MM.1S (cell line): ENCODE results near the gene SDCCAG8.

Experiments used
- DNase-seq: peaks from one replicate; pipeline ENCODE4 v3.0.0-alpha.2; 2015
- H2AFZ ChIP-seq: fragments of 300-600 bp; sonication (generic); 2 replicates; pipeline ENCODE4 v1.6.0; 2016; ENCODE audit warnings: antibody characterized with exemption, low read length
- H3F3A ChIP-seq: fragments of 300-600 bp; sonication (generic); 2 replicates; pipeline ENCODE4 v1.6.1; 2016; ENCODE audit warnings: mild to moderate bottlenecking, antibody characterized with exemption, low read length, moderate library complexity, mixed read lengths; ENCODE audit not compliant: insufficient read depth
- H3K27ac ChIP-seq: fragments of 300-600 bp; sonication (generic); 2 replicates; pipeline ENCODE4 v1.5.1; 2016; ENCODE audit warnings: mild to moderate bottlenecking, low read length
- H3K27me3 ChIP-seq: fragments of 300-600 bp; sonication (generic); replicated peaks from 2 replicates; pipeline ENCODE4 v1.6.0; 2016; ENCODE audit warnings: low read length; ENCODE audit not compliant: insufficient read depth
- H3K36me3 ChIP-seq: fragments of 300-600 bp; sonication (generic); replicated peaks from 2 replicates; pipeline ENCODE4 v1.6.1; 2016; ENCODE audit warnings: mild to moderate bottlenecking, low read length, mixed read lengths; ENCODE audit not compliant: insufficient read depth
- H3K4me1 ChIP-seq: fragments of 300-600 bp; sonication (generic); 2 replicates; pipeline ENCODE4 v1.6.1; 2016; ENCODE audit warnings: low read length, mixed read lengths
- H3K4me2 ChIP-seq: fragments of 300-600 bp; sonication (generic); 2 replicates; pipeline ENCODE4 v1.6.0; 2016; ENCODE audit warnings: low read depth, low read length
- H3K4me3 ChIP-seq: fragments of 300-600 bp; sonication (generic); 2 replicates; pipeline ENCODE4 v1.5.1; 2016; ENCODE audit warnings: low read length, mixed read lengths
- H3K79me2 ChIP-seq: fragments of 300-600 bp; sonication (generic); 2 replicates; pipeline ENCODE4 v1.6.1; 2016; ENCODE audit warnings: mixed run types, low read length, mixed read lengths
- H3K9ac ChIP-seq: fragments of 300-600 bp; sonication (generic); 2 replicates; pipeline ENCODE4 v1.6.1; 2016; ENCODE audit warnings: low read length, mixed read lengths
- H3K9me2 ChIP-seq: fragments of 300-600 bp; sonication (generic); replicated peaks from 2 replicates; pipeline ENCODE4 v1.6.1; 2016; ENCODE audit warnings: mild to moderate bottlenecking, low read length, mixed read lengths; ENCODE audit not compliant: insufficient read depth
- H3K9me3 ChIP-seq: fragments of 300-600 bp; sonication (generic); replicated peaks from 2 replicates; pipeline ENCODE4 v1.6.1; 2016; ENCODE audit warnings: mild to moderate bottlenecking, low read length, mixed read lengths; ENCODE audit not compliant: insufficient read depth
- H4K20me1 ChIP-seq: fragments of 300-600 bp; sonication (generic); 2 replicates; pipeline ENCODE4 v1.6.1; 2016; ENCODE audit warnings: mild to moderate bottlenecking, low read length, moderate library complexity, mixed read lengths; ENCODE audit not compliant: insufficient read depth
- EZH2 ChIP-seq: fragments of 300-600 bp; sonication (generic); optimal IDR thresholded peaks from 2 replicates; pipeline ENCODE3; 2017; ENCODE audit warnings: low read depth, mild to moderate bottlenecking, antibody characterized with exemption, low read length, mixed read lengths
- EZH2phosphoT487 ChIP-seq: fragments of 300-600 bp; sonication (generic); IDR thresholded peaks from 2 replicates; pipeline ENCODE4 v1.6.1; 2018; ENCODE audit warnings: antibody characterized with exemption, low read length
- TF ChIP-seq, protein P1 (sequence below): fragments of 300-600 bp; sonication (generic); IDR thresholded peaks from 2 replicates; pipeline ENCODE4 v1.5.1; 2016; ENCODE audit warnings: antibody characterized with exemption, low read length, mixed read lengths

Gene SDCCAG8

DNA sequence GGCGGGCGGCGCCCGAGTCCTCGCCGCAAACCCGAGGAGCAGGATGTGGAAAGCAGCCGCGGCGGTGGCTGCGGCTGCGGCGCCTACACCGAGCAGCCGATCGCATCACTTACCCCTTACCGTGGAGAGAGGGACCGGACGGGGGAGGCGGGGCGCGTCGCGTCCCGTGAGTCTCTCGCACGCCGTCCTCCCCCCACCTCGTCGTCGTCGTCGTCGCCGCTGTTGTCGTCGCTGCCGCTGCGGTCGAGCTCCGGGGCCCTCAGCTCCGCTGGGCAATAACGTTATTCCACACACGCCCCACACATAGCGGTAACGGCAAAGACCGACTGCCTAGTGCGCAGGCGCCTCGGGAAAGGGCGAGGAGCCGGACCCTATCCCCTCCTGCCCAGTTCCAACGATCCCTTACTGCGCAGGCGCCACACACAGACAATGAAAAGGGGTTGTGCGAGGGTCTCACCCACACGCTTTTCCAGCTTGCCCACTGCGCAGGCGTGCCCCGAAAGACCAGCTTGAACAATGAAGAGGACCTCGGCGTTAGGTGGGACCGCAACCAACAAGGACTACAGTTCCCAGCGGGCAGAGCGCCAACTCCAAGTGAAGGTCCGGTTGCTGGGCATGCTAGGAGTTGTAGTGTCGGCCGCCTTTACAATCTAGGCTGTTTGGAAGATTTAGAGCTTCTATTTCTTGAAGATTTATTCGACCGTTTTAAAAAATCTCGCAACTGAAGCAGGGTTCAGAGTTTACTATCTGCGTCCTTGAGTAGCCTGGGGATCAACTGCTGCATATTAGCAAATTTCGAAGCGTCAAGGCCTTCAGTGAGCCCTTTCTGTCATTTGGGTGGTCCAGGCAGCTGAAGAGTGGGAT is 682 bp upstream of the SDCCAG8 start, which contains the start of gene CEP170:
Gene CEP170, minus strand, starts transcription at position 355 of the 864 bp plus-strand sequence. CDS start 30,001 bp downstream, outside the sequence.
- Histone ChIP-seq H3K9me2 (no peaks in the 10 kb centered on the region), H3K27ac (peak within 1 kb of the TSS; percentile 74), H3K79me2 (peaks cover 56% of the 10 kb centered on the region), H4K20me1 (no peaks in the 10 kb centered on the region), H3F3A (peaks cover 26% of the 10 kb centered on the region), H3K27me3 (no peaks in the 10 kb centered on the region), H3K9me3 (no peaks in the 10 kb centered on the region), H3K4me2 (peak within 1 kb of the TSS; percentile 85), H3K4me3 (peak within 1 kb of the TSS; percentile 73), H3K36me3 (no peaks in the 10 kb centered on the region), H2AFZ (peak within 1 kb of the TSS; percentile 85), H3K4me1 (peaks cover 16% of the 10 kb centered on the region), H3K9ac (peak within 1 kb of the TSS; percentile 70)
- TF ChIP-seq, protein P1, sequence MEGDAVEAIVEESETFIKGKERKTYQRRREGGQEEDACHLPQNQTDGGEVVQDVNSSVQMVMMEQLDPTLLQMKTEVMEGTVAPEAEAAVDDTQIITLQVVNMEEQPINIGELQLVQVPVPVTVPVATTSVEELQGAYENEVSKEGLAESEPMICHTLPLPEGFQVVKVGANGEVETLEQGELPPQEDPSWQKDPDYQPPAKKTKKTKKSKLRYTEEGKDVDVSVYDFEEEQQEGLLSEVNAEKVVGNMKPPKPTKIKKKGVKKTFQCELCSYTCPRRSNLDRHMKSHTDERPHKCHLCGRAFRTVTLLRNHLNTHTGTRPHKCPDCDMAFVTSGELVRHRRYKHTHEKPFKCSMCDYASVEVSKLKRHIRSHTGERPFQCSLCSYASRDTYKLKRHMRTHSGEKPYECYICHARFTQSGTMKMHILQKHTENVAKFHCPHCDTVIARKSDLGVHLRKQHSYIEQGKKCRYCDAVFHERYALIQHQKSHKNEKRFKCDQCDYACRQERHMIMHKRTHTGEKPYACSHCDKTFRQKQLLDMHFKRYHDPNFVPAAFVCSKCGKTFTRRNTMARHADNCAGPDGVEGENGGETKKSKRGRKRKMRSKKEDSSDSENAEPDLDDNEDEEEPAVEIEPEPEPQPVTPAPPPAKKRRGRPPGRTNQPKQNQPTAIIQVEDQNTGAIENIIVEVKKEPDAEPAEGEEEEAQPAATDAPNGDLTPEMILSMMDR: no peak
- no peak for TF ChIP-seq EZH2
- no peak for TF ChIP-seq EZH2phosphoT487
- peak; percentile 94 for DNase-seq

DNA sequence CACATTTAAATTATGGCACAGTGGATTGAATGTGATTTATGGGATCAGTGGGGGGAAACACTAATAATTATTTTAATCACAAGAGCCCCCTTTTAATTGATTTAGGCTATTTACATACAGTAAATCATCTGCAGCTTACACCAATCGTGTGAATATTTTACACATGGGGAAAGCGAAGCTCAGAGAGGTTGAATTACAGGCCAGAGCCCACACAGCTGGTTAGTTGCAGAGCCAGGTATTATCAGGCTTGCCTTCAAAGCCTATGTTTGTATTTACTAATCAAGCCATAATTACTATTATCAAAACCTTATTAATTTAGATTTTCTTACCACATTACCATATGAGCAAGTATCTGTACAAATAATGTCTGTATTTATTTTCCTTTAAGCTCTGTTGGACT is 749 bp downstream of the SDCCAG8 start:
- H3F3A ChIP-seq: peaks cover 26% of the 10 kb centered on the region
- peak overlapping the region; percentile 85 for H3K4me2 ChIP-seq
- peak overlapping the region; percentile 74 for H3K27ac ChIP-seq
- peaks cover 52% of the 10 kb centered on the region for H3K79me2 ChIP-seq
- H3K4me3 ChIP-seq: peak overlapping the region; percentile 69
- H3K9me2 ChIP-seq: no peaks in the 10 kb centered on the region
- H2AFZ ChIP-seq: peak overlapping the region; percentile 80
- peak overlapping the region; percentile 70 for H3K9ac ChIP-seq
- H3K27me3 ChIP-seq: no peaks in the 10 kb centered on the region
- H3K4me1 ChIP-seq: peaks cover 16% of the 10 kb centered on the region
- no peak for DNase-seq
- no peaks in the 10 kb centered on the region for H3K36me3 ChIP-seq
- H4K20me1 ChIP-seq: no peaks in the 10 kb centered on the region
- H3K9me3 ChIP-seq: no peaks in the 10 kb centered on the region
- TF ChIP-seq EZH2phosphoT487: no peak

- peaks cover 50% of the 10 kb centered on the region for H3K79me2 ChIP-seq
- no peaks in the 10 kb centered on the region for H3K27me3 ChIP-seq
- peaks cover 16% of the 10 kb centered on the region for H3K4me1 ChIP-seq
- no peaks in the 10 kb centered on the region for H3K36me3 ChIP-seq
- H3K9ac ChIP-seq: no peak overlapping the region
- H3K4me3 ChIP-seq: no peak overlapping the region
- H4K20me1 ChIP-seq: no peaks in the 10 kb centered on the region
- no peaks in the 10 kb centered on the region for H3K9me2 ChIP-seq
- H3K4me2 ChIP-seq: peak overlapping the region; percentile 85; the same call in 1 of the 2 replicates
- H2AFZ ChIP-seq: no peak overlapping the region
- H3K9me3 ChIP-seq: no peaks in the 10 kb centered on the region
- H3K27ac ChIP-seq: no peak overlapping the region
- TF ChIP-seq EZH2phosphoT487: no peak
- TF ChIP-seq, protein P1: no peak
- TF ChIP-seq EZH2: no peak
- DNase-seq: no peak
- H3F3A ChIP-seq: peaks cover 26% of the 10 kb centered on the region
Measured at GRCh38 chr1:243257189-243257588, 1.3 kb downstream of the SDCCAG8 start.

- H3K9me2 ChIP-seq: no peaks in the 10 kb centered on the region
- no peaks in the 10 kb centered on the region for H3K9me3 ChIP-seq
- TF ChIP-seq EZH2phosphoT487: no peak
- no peak for TF ChIP-seq EZH2
- TF ChIP-seq, protein P1: no peak
- DNase-seq: no peak
- H3K27me3 ChIP-seq: no peaks in the 10 kb centered on the region
- peaks cover 8% of the 10 kb centered on the region for H3K4me1 ChIP-seq
- H3K36me3 ChIP-seq: no peaks in the 10 kb centered on the region
- peaks cover 39% of the 10 kb centered on the region for H3K79me2 ChIP-seq
- no peak overlapping the region for H3K9ac ChIP-seq
- H3F3A ChIP-seq: peaks cover 22% of the 10 kb centered on the region
- no peak overlapping the region for H2AFZ ChIP-seq
- H3K4me2 ChIP-seq: no peak overlapping the region
- no peak overlapping the region for H3K4me3 ChIP-seq
- no peaks in the 10 kb centered on the region for H4K20me1 ChIP-seq
- H3K27ac ChIP-seq: no peak overlapping the region
Measured at GRCh38 chr1:243258731-243259130, 2.9 kb downstream of the SDCCAG8 start.
